GM23338 (cell line): ENCODE data around the gene EHF.

Source experiments
- CTCF ChIP-seq, 2 experiments: fragments of 200-600 bp in 1 of 2; sonication (generic) in 1 of 2; conservative IDR thresholded peaks; 2 replicates each; pipeline versions ENCODE4 v1.5.1 to v1.6.1; 2016 to 2017; ENCODE audit warnings: antibody characterized with exemption in 2 of 2, low read depth in 2 of 2, mild to moderate bottlenecking in 2 of 2, moderate library complexity in 1 of 2
- EZH2 ChIP-seq: fragments of 200-600 bp; sonication (generic); IDR thresholded peaks from one replicate; pipeline ENCODE4 v1.8.0; 2017; ENCODE audit warnings: antibody characterized with exemption, mild to moderate bottlenecking, low read depth; ENCODE audit not compliant: unreplicated experiment
- EZH2phosphoT487 ChIP-seq: fragments of 200-600 bp; sonication (generic); IDR thresholded peaks from one replicate; pipeline ENCODE4 v1.8.1; 2018; ENCODE audit warnings: antibody characterized with exemption; ENCODE audit not compliant: unreplicated experiment
- JUNB ChIP-seq: IDR thresholded peaks from one replicate; pipeline ENCODE4 v1.6.1; 2016; ENCODE audit warnings: antibody characterized with exemption; ENCODE audit not compliant: unreplicated experiment
- POLR2AphosphoS5 ChIP-seq: IDR thresholded peaks from 2 replicates; pipeline ENCODE4 v1.6.1; 2016; ENCODE audit warnings: antibody characterized with exemption, low read depth
- REST ChIP-seq: IDR thresholded peaks from one replicate; pipeline ENCODE4 v1.6.1; 2018; ENCODE audit warnings: antibody characterized with exemption; ENCODE audit not compliant: unreplicated experiment
- ZNF114 ChIP-seq: fragments of 250-450 bp; sonication (Bioruptor Pico); IDR thresholded peaks from 2 replicates; pipeline ENCODE4 v1.5.0; 2020; ENCODE audit warnings: mild to moderate bottlenecking, moderate library complexity
- ZNF462 ChIP-seq: fragments of 250-450 bp; sonication (Bioruptor Pico); IDR thresholded peaks from 2 replicates; pipeline ENCODE4 v1.5.0; 2020; ENCODE audit warnings: mild to moderate bottlenecking, moderate library complexity

- TF ChIP-seq CTCF (conservative IDR thresholded peaks at IDR 0.05; ENCODE audit: low read depth in 2 of 2) (no peak), EZH2phosphoT487 (no peak), EZH2 (no peak), POLR2AphosphoS5 (no peak), JUNB (no peak), REST (no peak), ZNF114 (CRISPR knock-in tag) (no peak), ZNF462 (no peak)
Observed at GRCh38 chr11:34647131-34647530, 26.2 kb downstream of the EHF start.
